ENCODE data around the gene CCDC88B.

The CCDC88B gene

GRCh38 chr11:64344787-64345186 lies 4.8 kb downstream of the CCDC88B start:
- no peak for TF ChIP-seq CTCF (IDR thresholded peaks at IDR 0.05; ENCODE audit: control insufficient read depth, extremely low read depth, insufficient read depth)
- H3K4me3 ChIP-seq (ENCODE audit: low read depth, low read length): no peak overlapping the region
- DNase-seq (ENCODE audit: low read depth): no peak

GRCh38 chr11:64347193-64347867 lies 7.3 kb downstream of the CCDC88B start:
- DNase-seq (ENCODE audit: low read depth): no peak
- TF ChIP-seq CTCF (IDR thresholded peaks at IDR 0.05; ENCODE audit: control insufficient read depth, extremely low read depth, insufficient read depth): no peak
- H3K4me3 ChIP-seq (ENCODE audit: low read depth, low read length): no peak overlapping the region

- H3K4me3 ChIP-seq (ENCODE audit: low read depth, low read length): no peak overlapping the region
- no peak for TF ChIP-seq CTCF (IDR thresholded peaks at IDR 0.05; ENCODE audit: control insufficient read depth, extremely low read depth, insufficient read depth)
- DNase-seq (ENCODE audit: low read depth): no peak
Measured at GRCh38 chr11:64348383-64349024, 8.5 kb downstream of the CCDC88B start.

- H3K4me3 ChIP-seq (ENCODE audit: low read depth, low read length): no peak overlapping the region
- no peak for TF ChIP-seq CTCF (IDR thresholded peaks at IDR 0.05; ENCODE audit: control insufficient read depth, extremely low read depth, insufficient read depth)
- no peak for DNase-seq (ENCODE audit: low read depth)
Measured at GRCh38 chr11:64349025-64349387, 9.0 kb downstream of the CCDC88B start.

GRCh38 chr11:64349404-64349803 lies 9.4 kb downstream of the CCDC88B start:
- no peak for TF ChIP-seq CTCF (IDR thresholded peaks at IDR 0.05; ENCODE audit: control insufficient read depth, extremely low read depth, insufficient read depth)
- DNase-seq (ENCODE audit: low read depth): no peak
- H3K4me3 ChIP-seq (ENCODE audit: low read depth, low read length): no peak overlapping the region

- H3K4me3 ChIP-seq (ENCODE audit: low read depth, low read length): no peak overlapping the region
- DNase-seq (ENCODE audit: low read depth): no peak
- no peak for TF ChIP-seq CTCF (IDR thresholded peaks at IDR 0.05; ENCODE audit: control insufficient read depth, extremely low read depth, insufficient read depth)
Measured at GRCh38 chr11:64351136-64351631, 11.2 kb downstream of the CCDC88B start.
